Mesodermal cell (in vitro differentiated cells): Measurements from ENCODE around the gene LUC7L.
A peak's percentile ranks its signal among the peaks of the same experiment; 100 is the strongest.
"Not testable (repeated sequence)": the region's sequence is repeated elsewhere in the genome, so short reads cannot be mapped to it uniquely, and the experiment has no call there.

Source experiments
- H3K27ac ChIP-seq: 2 replicates; pipeline ENCODE4 v1.7.0; 2013; ENCODE audit warnings: mild to moderate bottlenecking, low read depth, low read length, moderate library complexity; ENCODE audit not compliant: severe bottlenecking
- H3K36me3 ChIP-seq: 2 replicates; pipeline ENCODE4 v1.7.1; 2013; ENCODE audit warnings: mild to moderate bottlenecking, low read length, moderate library complexity; ENCODE audit not compliant: control insufficient read depth, insufficient read depth
- H3K4me1 ChIP-seq: one replicate; pipeline ENCODE4 v1.7.1; 2013; ENCODE audit warnings: mild to moderate bottlenecking, low read length; ENCODE audit not compliant: insufficient read depth, control insufficient read depth, poor library complexity, severe bottlenecking
- H3K4me3 ChIP-seq: 2 replicates; pipeline ENCODE4 v1.7.0; 2013; ENCODE audit warnings: low read length, control low read depth, mild to moderate bottlenecking; ENCODE audit not compliant: insufficient read depth, poor library complexity, severe bottlenecking; ENCODE audit errors: extremely low read depth
- H3K9me3 ChIP-seq: 2 replicates; pipeline ENCODE4 v1.7.1; 2013; ENCODE audit warnings: mild to moderate bottlenecking, low read length, moderate library complexity; ENCODE audit not compliant: control insufficient read depth
- WGBS, 2 experiments: methylation state at CpG; one replicate each; pipeline ENCODE4 v1.1.5; 2013; ENCODE audit warnings: missing lambda C conversion rate in 2 of 2; ENCODE audit not compliant: insufficient coverage in 2 of 2; 5-methylcytosine and 5-hydroxymethylcytosine counted together

LUC7L gene

GRCh38 chr16:249431-249830, 20.2 kb upstream of the LUC7L start:
- no peak overlapping the region for H3K4me3 ChIP-seq
- H3K27ac ChIP-seq = no peak overlapping the region
- 93 to 98% methylated on average over 8 to 12 of the region's 12 CpGs for WGBS, 2 experiments
- peaks cover 20% of the 10 kb centered on the region for H3K36me3 ChIP-seq
- H3K9me3 ChIP-seq = no peaks in the 10 kb centered on the region
- H3K4me1 ChIP-seq = peaks cover 5% of the 10 kb centered on the region

GRCh38 chr16:247027-247426, 17.8 kb upstream of the LUC7L start:
- no peak overlapping the region for H3K27ac ChIP-seq
- H3K9me3 ChIP-seq = no peaks in the 10 kb centered on the region
- peaks cover 11% of the 10 kb centered on the region for H3K36me3 ChIP-seq
- 95 to 98% methylated on average over 6 to 8 of the region's 12 CpGs for WGBS, 2 experiments
- H3K4me3 ChIP-seq = no peak overlapping the region
- peaks cover 5% of the 10 kb centered on the region for H3K4me1 ChIP-seq

GRCh38 chr16:245105-245504, 15.9 kb upstream of the LUC7L start:
- peaks cover 3% of the 10 kb centered on the region for H3K36me3 ChIP-seq
- no peaks in the 10 kb centered on the region for H3K9me3 ChIP-seq
- no peak overlapping the region for H3K4me3 ChIP-seq
- WGBS, 2 experiments = 91 to 98% methylated on average over 7 to 9 of the region's 9 CpGs
- no peak overlapping the region for H3K27ac ChIP-seq
- peaks cover 3% of the 10 kb centered on the region for H3K4me1 ChIP-seq

- Histone ChIP-seq H3K36me3 (no peaks in the 10 kb centered on the region), H3K4me1 (no peaks in the 10 kb centered on the region), H3K9me3 (no peaks in the 10 kb centered on the region), H3K4me3 (no peak overlapping the region), H3K27ac (no peak overlapping the region)
- WGBS, 2 experiments = 93 to 97% methylated on average over 3 to 4 of the region's 4 CpGs
Measured at GRCh38 chr16:243348-243747, 14.1 kb upstream of the LUC7L start.

- Histone ChIP-seq H3K36me3 (peaks cover 8% of the 10 kb centered on the region), H3K4me1 (no peaks in the 10 kb centered on the region), H3K27ac (no peak overlapping the region), H3K9me3 (no peaks in the 10 kb centered on the region), H3K4me3 (no peak overlapping the region)
- 94 to 95% methylated on average over 5 to 8 of the region's 10 CpGs for WGBS, 2 experiments
Measured at GRCh38 chr16:242281-242680, 13.0 kb upstream of the LUC7L start.

- Histone ChIP-seq H3K4me3 (no peak overlapping the region), H3K27ac (no peak overlapping the region), H3K4me1 (no peaks in the 10 kb centered on the region), H3K36me3 (peaks cover 8% of the 10 kb centered on the region), H3K9me3 (no peaks in the 10 kb centered on the region)
- 97 to 100% methylated on average over 6 to 8 of the region's 8 CpGs for WGBS, 2 experiments
Measured at GRCh38 chr16:240559-240958, 11.3 kb upstream of the LUC7L start.

- H3K36me3 ChIP-seq = peaks cover 8% of the 10 kb centered on the region
- 94 to 100% methylated on average over 2 to 3 of the region's 3 CpGs for WGBS, 2 experiments
- H3K27ac ChIP-seq = no peak overlapping the region
- no peaks in the 10 kb centered on the region for H3K9me3 ChIP-seq
- H3K4me1 ChIP-seq = no peaks in the 10 kb centered on the region
- H3K4me3 ChIP-seq = no peak overlapping the region
Measured at GRCh38 chr16:239948-240277, 10.7 kb upstream of the LUC7L start.

DNA sequence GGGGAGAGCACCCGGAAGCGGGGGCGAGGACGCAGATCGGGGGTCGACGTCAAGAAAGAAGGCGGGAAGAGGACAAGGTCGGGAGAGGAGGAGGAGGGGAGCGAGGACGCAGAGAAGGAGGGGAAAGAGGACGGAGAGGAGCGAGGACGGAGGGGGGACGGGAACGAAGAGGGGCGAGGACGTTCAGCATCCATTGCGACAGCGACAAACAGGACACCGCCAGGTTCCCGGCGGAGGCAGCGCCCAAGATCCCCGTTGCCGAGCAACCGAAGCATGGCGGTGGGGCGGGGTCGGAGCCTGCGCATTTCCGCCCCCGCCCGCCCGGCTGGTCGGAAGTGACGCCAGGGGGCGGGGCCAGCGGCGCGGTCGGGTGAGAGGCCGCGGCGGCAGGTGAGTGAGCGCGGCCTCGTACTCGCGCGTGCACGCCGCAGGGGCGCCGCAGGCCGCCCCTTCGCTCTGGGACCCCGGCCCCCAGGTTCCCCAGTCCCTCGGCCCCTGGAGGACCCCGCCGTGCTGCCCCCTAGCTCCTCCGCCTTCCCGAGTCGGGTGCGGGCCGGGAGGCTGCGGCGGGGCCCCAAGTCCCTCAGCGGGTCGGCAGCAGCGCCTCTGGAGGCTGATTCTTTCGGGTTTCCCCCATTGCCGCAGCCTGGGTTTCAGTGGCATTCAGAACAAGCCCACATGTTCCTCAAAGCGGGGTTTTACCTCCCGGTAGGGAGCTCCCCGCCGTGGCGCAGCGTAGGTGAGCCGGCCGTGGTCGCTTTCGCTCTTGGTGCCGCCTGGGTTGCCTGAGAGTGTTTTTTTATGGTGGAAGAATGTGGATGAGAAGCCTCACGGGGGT, 5.4 kb upstream of the LUC7L start, which contains the start of gene FAM234A:
FAM234A (plus strand) TSS at position 354 of the 838 bp plus-strand sequence. CDS start 19,593 bp downstream, outside the sequence.
- Histone ChIP-seq H3K4me3 (peak within 1 kb of the TSS; percentile 86), H3K36me3 (peaks cover 8% of the 10 kb centered on the region), H3K27ac (peak within 1 kb of the TSS; percentile 97), H3K4me1 (no peaks in the 10 kb centered on the region), H3K9me3 (no peaks in the 10 kb centered on the region)
- WGBS, 2 experiments = 0% methylated on average over 66 to 68 of the region's 85 CpGs

- no peaks in the 10 kb centered on the region for H3K9me3 ChIP-seq
- H3K4me3 ChIP-seq = no peak overlapping the region
- 94 to 95% methylated on average over 12 to 21 of the region's 22 CpGs for WGBS, 2 experiments
- no peak overlapping the region for H3K27ac ChIP-seq
- H3K36me3 ChIP-seq = peaks cover 21% of the 10 kb centered on the region
- peaks cover 14% of the 10 kb centered on the region for H3K4me1 ChIP-seq
Measured at GRCh38 chr16:230949-231348, 1.7 kb upstream of the LUC7L start.

DNA sequence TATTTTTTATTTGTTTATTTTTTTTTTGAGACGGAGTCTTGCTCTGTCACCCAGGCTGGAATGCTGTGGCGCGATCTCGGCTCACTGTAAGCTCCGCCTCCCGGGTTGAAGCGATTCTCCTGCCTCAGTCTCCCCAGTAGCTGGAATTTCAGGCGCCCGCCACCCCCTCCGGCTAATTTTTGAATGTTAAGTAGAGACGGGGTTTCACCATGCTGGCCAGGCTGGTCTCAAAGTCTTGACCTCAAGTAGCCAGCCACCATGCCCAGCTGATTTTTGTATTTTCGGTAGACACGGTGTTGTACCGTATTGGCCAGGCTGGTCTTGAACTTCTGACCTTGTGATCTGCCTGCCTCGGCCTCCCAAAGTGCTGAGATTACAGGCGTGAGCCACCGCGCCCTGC, 1.1 kb upstream of the LUC7L start:
- H3K27ac ChIP-seq, H3K4me3 ChIP-seq, H3K9me3 ChIP-seq: not testable (repeated sequence)
- 90 to 94% methylated on average over 9 to 18 of the region's 18 CpGs for WGBS, 2 experiments
- Histone ChIP-seq H3K4me1 (peaks cover 14% of the 10 kb centered on the region), H3K36me3 (peaks cover 26% of the 10 kb centered on the region)

GRCh38 chr16:229731-230281, 557 bp upstream of the LUC7L start:
- Histone ChIP-seq H3K4me1 (peaks cover 14% of the 10 kb centered on the region), H3K27ac (no peak overlapping the region), H3K4me3 (peak overlapping the region; percentile 92), H3K36me3 (peaks cover 31% of the 10 kb centered on the region), H3K9me3 (no peaks in the 10 kb centered on the region)
- WGBS, 2 experiments = 92 to 94% methylated on average over 17 to 20 of the region's 22 CpGs
